HepG2 (cell line): ENCODE measurements around the gene CHIC1. TPM values are rescaled to one million over a fixed set of nuclear protein-coding genes. Genes with fewer than 3 reads are reported as not detected.
"Not testable (repeated sequence)": the region's sequence is repeated elsewhere in the genome, so short reads cannot be mapped to it uniquely, and the experiment has no call there.

Experiments used
- ATAC-seq: fragments of 200-7000 bp; cut with Tn5 transposase; 3 replicates; pipeline ENCODE4 v1.9.1; 2020; ENCODE audit warnings: mild to moderate bottlenecking, moderate library complexity
- BruUV-seq: library from RNA; stranded (reverse); fragments of 400-500 nt; replicated peaks from 2 replicates; lab custom pipeline; 2021; lab: Mats Ljungman, UMichigan
- CTCF ChIA-PET: fragments of 300-600 bp; formaldehyde crosslinking; extraction: SDS; loops from one replicate; lab custom pipeline; 2021; ENCODE audit warnings: low total read pairs, inconsistent platforms, low intra/inter-chr PET ratio; lab: Yijun Ruan, JAX
- POLR2A ChIA-PET: fragments of 350-600 bp; sonication (Branson Sonifier 250); formaldehyde crosslinking; loops from one replicate; lab custom pipeline; 2020; ENCODE audit warnings: antibody characterized with exemption, inconsistent platforms; lab: Yijun Ruan, JAX
- DNase-seq: peaks from one replicate; pipeline ENCODE4 v3.0.0-alpha.2; 2015; ENCODE audit warnings: low spot score
- FAIRE-seq: peaks from 3 replicates; lab custom pipeline; 2011; peaks lifted over from hg19 to GRCh38; lab: Jason Lieb, UNC
- H2AFZ ChIP-seq: one replicate; pipeline ENCODE4 v1.6.1; 2011; ENCODE audit warnings: low read length, inconsistent platforms
- H3K27ac ChIP-seq: fragments of 300-600 bp; 3 replicates; pipeline ENCODE4 v1.8.0; 2011; ENCODE audit warnings: mixed run types, mild to moderate bottlenecking, mixed read lengths, low read length, inconsistent platforms; ENCODE audit not compliant: insufficient read depth; ENCODE audit errors: extremely low read length
- H3K27me3 ChIP-seq, 2 experiments: fragments of 200-600 bp in 1 of 2; 2 replicates in 1 of 2; 3 replicates in 1 of 2; pipeline versions ENCODE4 v1.6.0 to v1.8.0; 2011; ENCODE audit warnings: low read length in 2 of 2, mild to moderate bottlenecking in 2 of 2, moderate library complexity in 2 of 2, inconsistent platforms in 1 of 2; ENCODE audit not compliant: insufficient read depth in 2 of 2, control insufficient read depth in 1 of 2
- H3K36me3 ChIP-seq, 2 experiments: fragments of 200-600 bp in 1 of 2; replicated peaks in 1 of 2; 2 replicates in 1 of 2; 3 replicates in 1 of 2; pipeline versions ENCODE4 v1.5.1 to v1.8.0; 2011; ENCODE audit warnings: low read length in 2 of 2, inconsistent platforms in 1 of 2; ENCODE audit not compliant: insufficient read depth in 2 of 2, control insufficient read depth in 1 of 2
- H3K4me1 ChIP-seq: 2 replicates; pipeline ENCODE4 v1.5.1; 2012; ENCODE audit warnings: low read length, inconsistent platforms; ENCODE audit not compliant: insufficient read depth
- H3K4me2 ChIP-seq: 2 replicates; pipeline ENCODE4 v1.6.0; 2011; ENCODE audit warnings: low read depth, low read length, inconsistent platforms
- H3K4me3 ChIP-seq, 3 experiments: fragments of 200-600 bp in 1 of 3; sonication (generic), shearing (Covaris generic) in 1 of 3; replicated peaks in 1 of 3; 2 replicates each; pipeline ENCODE4 v1.5.1; 2011 to 2016; ENCODE audit warnings: low read length in 3 of 3, inconsistent platforms in 2 of 3, low read depth in 2 of 3, mild to moderate bottlenecking in 2 of 3, control low read depth in 1 of 3, mixed read lengths in 1 of 3; ENCODE audit not compliant: insufficient read depth in 1 of 3
- H3K79me2 ChIP-seq: one replicate; pipeline ENCODE4 v1.6.1; 2011; ENCODE audit warnings: low read length, inconsistent platforms; ENCODE audit not compliant: insufficient read depth
- H3K9ac ChIP-seq: 2 replicates; pipeline ENCODE4 v1.6.0; 2011; ENCODE audit warnings: mild to moderate bottlenecking, low read depth, low read length, inconsistent platforms; ENCODE audit not compliant: insufficient read depth
- H3K9me3 ChIP-seq: 2 replicates; pipeline ENCODE4 v1.5.1; 2012; ENCODE audit warnings: mild to moderate bottlenecking, low read length
- H4K20me1 ChIP-seq: 2 replicates; pipeline ENCODE4 v1.6.0; 2011; ENCODE audit warnings: inconsistent platforms, mild to moderate bottlenecking, low read length, moderate library complexity; ENCODE audit not compliant: insufficient read depth
- ATF5 ChIP-seq: sonication (generic); formaldehyde crosslinking; IDR thresholded peaks from 2 replicates; pipeline ENCODE4 v1.4.0; 2020; ENCODE audit warnings: mild to moderate bottlenecking, low read depth, missing genetic modification reagents
- BRD4 ChIP-seq: sonication (generic); formaldehyde crosslinking; IDR thresholded peaks from 2 replicates; pipeline ENCODE4 v1.4.0; 2020; ENCODE audit warnings: missing genetic modification reagents
- CHCHD3 ChIP-seq: sonication (generic); formaldehyde crosslinking; IDR thresholded peaks from 2 replicates; pipeline ENCODE4 v1.8.0; 2022; ENCODE audit warnings: mild to moderate bottlenecking, missing genetic modification reagents, moderate library complexity
- HNF4G ChIP-seq, 2 experiments: sonication (generic) in 1 of 2; formaldehyde crosslinking in 1 of 2; IDR thresholded peaks; 2 replicates each; pipeline versions ENCODE4 v1.4.0 to v1.6.1; 2011 to 2020; ENCODE audit warnings: borderline replicate concordance in 2 of 2, low read depth in 2 of 2, mild to moderate bottlenecking in 2 of 2, low read length in 1 of 2, missing genetic modification reagents in 1 of 2, moderate library complexity in 1 of 2
- NONO ChIP-seq, 2 experiments: fragments of 450-650 bp in 1 of 2; sonication (generic) in 1 of 2; formaldehyde crosslinking in 1 of 2; IDR thresholded peaks in 1 of 2; conservative IDR thresholded peaks in 1 of 2; 2 replicates each; pipeline versions ENCODE4 v1.6.1 to v1.8.0; 2017 to 2022; ENCODE audit warnings: mild to moderate bottlenecking in 1 of 2, missing genetic modification reagents in 1 of 2, moderate library complexity in 1 of 2
- RAD51 ChIP-seq: fragments of 450-650 bp; IDR thresholded peaks from 2 replicates; pipeline ENCODE4 v1.6.1; 2016; ENCODE audit warnings: borderline replicate concordance
- SMAD9 ChIP-seq: sonication (generic); formaldehyde crosslinking; IDR thresholded peaks from 2 replicates; pipeline ENCODE4 v1.5.1; 2020; ENCODE audit warnings: mild to moderate bottlenecking, missing genetic modification reagents
- ZKSCAN5 ChIP-seq: sonication (generic); formaldehyde crosslinking; IDR thresholded peaks from 2 replicates; pipeline ENCODE4 v1.5.1; 2020; ENCODE audit warnings: mild to moderate bottlenecking, missing genetic modification reagents
- ZNF12 ChIP-seq: sonication (generic); formaldehyde crosslinking; IDR thresholded peaks from 2 replicates; pipeline ENCODE4 v1.5.0; 2020; ENCODE audit warnings: missing genetic modification reagents
- ZNF207 ChIP-seq: fragments of 450-650 bp; IDR thresholded peaks from 2 replicates; pipeline ENCODE4 v1.6.1; 2016; ENCODE audit warnings: antibody characterized with exemption, borderline replicate concordance
- WGBS: methylation state at CpG from one replicate; pipeline ENCODE4 v1.1.6; 2017; ENCODE audit warnings: low lambda C conversion rate; 5-methylcytosine and 5-hydroxymethylcytosine counted together
- in situ Hi-C: cut with HindIII; loops from 2 replicates; pipeline ENCODE4 v1.10.0; 2017; ENCODE audit warnings: low pct_unique_long_range_greater_than_20kb; ENCODE audit not compliant: extremely low pct_ligation_motif_present
- intact Hi-C: fragments of 100-400 bp; cut with micrococcal nuclease; formaldehyde crosslinking; loops from one replicate; pipeline ENCODE4 v1.10.0; 2022; ENCODE audit not compliant: unreplicated experiment
- polyA plus RNA-seq, 8 experiments: library from polyadenylated mRNA; depleted of rRNA in 3 of 8; stranded (reverse) in 7 of 8; unstranded in 1 of 8; fragments of >200 nt; fragmentation: Illumina TruSeq in 4 of 8; extraction: Trizol in 4 of 8; gene quantifications; 2 replicates each; pipeline versions ENCODE4 v1.2.1 to v1.2.3, GENCODE V29; 2011 to 2016; ENCODE audit warnings: low read depth in 4 of 8, missing spikeins in 1 of 8, mixed read lengths in 1 of 8; ENCODE audit not compliant: insufficient read depth in 1 of 8
- total RNA-seq, 5 experiments: library from RNA; depleted of rRNA; stranded (reverse); fragments of >200 nt; fragmentation: Illumina TruSeq; extraction: Trizol; gene quantifications; 2 replicates each; pipeline ENCODE4 v1.2.3, GENCODE V29; 2016; ENCODE audit warnings: low read depth in 1 of 5
- TF ChIP-seq, protein P1 (sequence below): sonication (generic); formaldehyde crosslinking; IDR thresholded peaks from 2 replicates; pipeline ENCODE4 v1.5.0; 2020; ENCODE audit warnings: mild to moderate bottlenecking, missing genetic modification reagents

The CHIC1 gene
- total and polyA plus RNA-seq, 2 of the 13 experiments (the other 11 are each of a cell fraction or from before 2014, with no cell fraction given): 0.04 TPM; not detected in 1

GRCh38 chrX:73581002-73581628, 18.1 kb downstream of the CHIC1 start (continued):
- TF ChIP-seq RAD51: no peak
- TF ChIP-seq SMAD9 (CRISPR knock-in tag): no peak
- no peak for TF ChIP-seq NONO (IDR thresholded peaks at IDR 0.05)
- no peak for TF ChIP-seq NONO (CRISPR knock-in tag; conservative IDR thresholded peaks at IDR 0.05)
- TF ChIP-seq, all 625 proteins: peak for 0

- H2AFZ ChIP-seq, H3K4me1 ChIP-seq, H3K27me3 ChIP-seq, BruUV-seq, H3K9me3 ChIP-seq, H3K27ac ChIP-seq, POLR2A ChIA-PET, ATAC-seq, H3K36me3 ChIP-seq, H3K9ac ChIP-seq, DNase-seq, in situ Hi-C loops, H3K4me3 ChIP-seq, intact Hi-C loops, CTCF ChIA-PET, H3K79me2 ChIP-seq, H4K20me1 ChIP-seq, H3K4me2 ChIP-seq, FAIRE-seq: not testable (repeated sequence)
- 40% methylated on average over 1 of the region's 1 CpG for WGBS
Measured at GRCh38 chrX:73597758-73598157, 34.8 kb downstream of the CHIC1 start.

DNA sequence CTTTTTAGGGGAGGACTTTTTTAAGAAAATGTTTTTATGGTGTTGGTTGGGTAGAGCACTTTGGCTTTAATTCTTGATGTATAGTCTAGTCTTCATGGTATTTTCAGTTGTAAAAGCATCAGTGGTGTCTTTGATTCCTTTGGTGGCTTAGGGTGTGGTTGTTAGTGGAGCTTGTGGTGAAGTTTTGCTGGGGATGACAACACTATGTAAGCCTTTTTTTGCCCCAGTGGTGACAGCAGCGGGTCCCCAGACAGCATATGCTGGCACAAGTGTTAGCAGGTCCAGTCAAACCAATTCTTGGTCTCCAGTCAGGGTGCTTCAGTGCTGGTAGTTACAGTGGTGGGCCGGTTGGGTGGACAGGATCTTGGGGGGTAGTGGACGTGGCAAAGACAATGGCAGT, 52.0 kb downstream of the CHIC1 start:
- no peaks in the 10 kb centered on the region for H3K4me1 ChIP-seq
- no TSS peak for BruUV-seq
- H3K27ac ChIP-seq: no peak overlapping the region
- intact Hi-C loops: no loop called here
- CTCF ChIA-PET: no interaction called here
- no peak overlapping the region for H3K4me2 ChIP-seq
- no peak overlapping the region for H3K4me3 ChIP-seq
- H3K79me2 ChIP-seq: no peaks in the 10 kb centered on the region
- H3K9ac ChIP-seq: no peak overlapping the region
- TF ChIP-seq ZKSCAN5 (CRISPR knock-in tag): no peak
- no peak for TF ChIP-seq ZNF12
- no peak for TF ChIP-seq ZNF207
- no peak for TF ChIP-seq CHCHD3 (CRISPR knock-in tag)
- TF ChIP-seq, protein P1, sequence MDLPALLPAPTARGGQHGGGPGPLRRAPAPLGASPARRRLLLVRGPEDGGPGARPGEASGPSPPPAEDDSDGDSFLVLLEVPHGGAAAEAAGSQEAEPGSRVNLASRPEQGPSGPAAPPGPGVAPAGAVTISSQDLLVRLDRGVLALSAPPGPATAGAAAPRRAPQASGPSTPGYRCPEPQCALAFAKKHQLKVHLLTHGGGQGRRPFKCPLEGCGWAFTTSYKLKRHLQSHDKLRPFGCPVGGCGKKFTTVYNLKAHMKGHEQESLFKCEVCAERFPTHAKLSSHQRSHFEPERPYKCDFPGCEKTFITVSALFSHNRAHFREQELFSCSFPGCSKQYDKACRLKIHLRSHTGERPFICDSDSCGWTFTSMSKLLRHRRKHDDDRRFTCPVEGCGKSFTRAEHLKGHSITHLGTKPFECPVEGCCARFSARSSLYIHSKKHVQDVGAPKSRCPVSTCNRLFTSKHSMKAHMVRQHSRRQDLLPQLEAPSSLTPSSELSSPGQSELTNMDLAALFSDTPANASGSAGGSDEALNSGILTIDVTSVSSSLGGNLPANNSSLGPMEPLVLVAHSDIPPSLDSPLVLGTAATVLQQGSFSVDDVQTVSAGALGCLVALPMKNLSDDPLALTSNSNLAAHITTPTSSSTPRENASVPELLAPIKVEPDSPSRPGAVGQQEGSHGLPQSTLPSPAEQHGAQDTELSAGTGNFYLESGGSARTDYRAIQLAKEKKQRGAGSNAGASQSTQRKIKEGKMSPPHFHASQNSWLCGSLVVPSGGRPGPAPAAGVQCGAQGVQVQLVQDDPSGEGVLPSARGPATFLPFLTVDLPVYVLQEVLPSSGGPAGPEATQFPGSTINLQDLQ (CRISPR knock-in tag): no peak
- TF ChIP-seq HNF4G (IDR thresholded peaks at IDR 0.05; ENCODE audit: borderline replicate concordance, low read depth, low read length): no peak
- TF ChIP-seq HNF4G (CRISPR knock-in tag; IDR thresholded peaks at IDR 0.05; ENCODE audit: borderline replicate concordance, low read depth): no peak
- TF ChIP-seq BRD4: no peak
- TF ChIP-seq SMAD9 (CRISPR knock-in tag): no peak
- TF ChIP-seq ATF5 (CRISPR knock-in tag): no peak
- no peak overlapping the region for H2AFZ ChIP-seq
- POLR2A ChIA-PET: no interaction called here
- H3K9me3 ChIP-seq: no peaks in the 10 kb centered on the region
- DNase-seq (no peak), ATAC-seq (no peak), FAIRE-seq (no peak)
- H4K20me1 ChIP-seq: no peaks in the 10 kb centered on the region
- no peaks in the 10 kb centered on the region; a peak in 1 of 5 replicates for H3K27me3 ChIP-seq
- in situ Hi-C loops: no loop called here
- H3K36me3 ChIP-seq: no peaks in the 10 kb centered on the region
- WGBS: no CpG with 5 or more reads among the region's 3 CpGs
